Measurements from ENCODE around the gene C22orf15. TPM values are rescaled to one million over a fixed set of nuclear protein-coding genes. Genes with fewer than 3 reads are reported as not detected.

C22orf15 gene
- total RNA-seq, 1 experiment from 2014 or later, result 2.0 TPM

- H3K4me1 ChIP-seq (ENCODE audit: insufficient read depth, low read length, poor library complexity, severe bottlenecking), result peaks cover 33% of the 10 kb centered on the region
- H3K9me3 ChIP-seq (ENCODE audit: low read depth, low read length, poor library complexity, severe bottlenecking), result no peaks in the 10 kb centered on the region
- H3K27ac ChIP-seq (ENCODE audit: low read depth, low read length, poor library complexity, severe bottlenecking), result no peak overlapping the region
- BruUV-seq (replicated peaks), result no TSS peak
- ChIA-PET POLR2A (ENCODE audit: low non-redundant PET) (no interaction called here), CTCF (interaction anchor here (0.7 to 1.9 kb wide), 3 partner anchors 80 to 103 kb away, joined by 6 to 9 read pairs (median 6); no protein-coding TSS in a partner anchor)
- no peak for TF ChIP-seq EZH2 (IDR thresholded peaks at IDR 0.05; ENCODE audit: borderline replicate concordance, low read depth, low read length, poor library complexity, severe bottlenecking)
- TF ChIP-seq, protein P1, sequence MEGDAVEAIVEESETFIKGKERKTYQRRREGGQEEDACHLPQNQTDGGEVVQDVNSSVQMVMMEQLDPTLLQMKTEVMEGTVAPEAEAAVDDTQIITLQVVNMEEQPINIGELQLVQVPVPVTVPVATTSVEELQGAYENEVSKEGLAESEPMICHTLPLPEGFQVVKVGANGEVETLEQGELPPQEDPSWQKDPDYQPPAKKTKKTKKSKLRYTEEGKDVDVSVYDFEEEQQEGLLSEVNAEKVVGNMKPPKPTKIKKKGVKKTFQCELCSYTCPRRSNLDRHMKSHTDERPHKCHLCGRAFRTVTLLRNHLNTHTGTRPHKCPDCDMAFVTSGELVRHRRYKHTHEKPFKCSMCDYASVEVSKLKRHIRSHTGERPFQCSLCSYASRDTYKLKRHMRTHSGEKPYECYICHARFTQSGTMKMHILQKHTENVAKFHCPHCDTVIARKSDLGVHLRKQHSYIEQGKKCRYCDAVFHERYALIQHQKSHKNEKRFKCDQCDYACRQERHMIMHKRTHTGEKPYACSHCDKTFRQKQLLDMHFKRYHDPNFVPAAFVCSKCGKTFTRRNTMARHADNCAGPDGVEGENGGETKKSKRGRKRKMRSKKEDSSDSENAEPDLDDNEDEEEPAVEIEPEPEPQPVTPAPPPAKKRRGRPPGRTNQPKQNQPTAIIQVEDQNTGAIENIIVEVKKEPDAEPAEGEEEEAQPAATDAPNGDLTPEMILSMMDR (conservative IDR thresholded peaks at IDR 0.05; ENCODE audit: low read depth, low read length), result no peak
- intact Hi-C loops (cut with micrococcal nuclease; ENCODE audit: unreplicated experiment), result loop anchor here (5.0 kb wide), 1 partner anchor 78 kb away; no protein-coding TSS in a partner anchor
- H3K36me3 ChIP-seq (ENCODE audit: insufficient read depth, low read length, poor library complexity, severe bottlenecking), result peaks cover 8% of the 10 kb centered on the region
- no peaks in the 10 kb centered on the region for H3K27me3 ChIP-seq (replicated peaks; ENCODE audit: insufficient read depth, low read depth, low read length, poor library complexity)
- DNase-seq (ENCODE audit: low spot score), result no peak
- H3K4me3 ChIP-seq (ENCODE audit: low read depth, low read length, poor library complexity, severe bottlenecking), result no peak overlapping the region
Measured at GRCh38 chr22:23769321-23769965, 6.7 kb downstream of the C22orf15 start.

- CTCF ChIA-PET, result interaction anchor here (0.9 kb wide), 1 partner anchor 13 kb away, joined by 9 read pairs; no protein-coding TSS in a partner anchor
- Histone ChIP-seq H3K27ac (ENCODE audit: low read depth, low read length, poor library complexity, severe bottlenecking) (peak overlapping the region; percentile 50), H3K4me3 (ENCODE audit: low read depth, low read length, poor library complexity, severe bottlenecking) (peak overlapping the region; percentile 48), H3K4me1 (ENCODE audit: insufficient read depth, low read length, poor library complexity, severe bottlenecking) (peaks cover 8% of the 10 kb centered on the region), H3K9me3 (ENCODE audit: low read depth, low read length, poor library complexity, severe bottlenecking) (no peaks in the 10 kb centered on the region), H3K36me3 (ENCODE audit: insufficient read depth, low read length, poor library complexity, severe bottlenecking) (no peaks in the 10 kb centered on the region), H3K27me3 (replicated peaks; ENCODE audit: insufficient read depth, low read depth, low read length, poor library complexity) (no peaks in the 10 kb centered on the region)
- TF ChIP-seq EZH2 (IDR thresholded peaks at IDR 0.05; ENCODE audit: borderline replicate concordance, low read depth, low read length, poor library complexity, severe bottlenecking), result no peak
- POLR2A ChIA-PET (ENCODE audit: low non-redundant PET), result no interaction called here
- intact Hi-C loops (cut with micrococcal nuclease; ENCODE audit: unreplicated experiment), result no loop called here
- DNase-seq (ENCODE audit: low spot score), result no peak
- BruUV-seq (replicated peaks), result no TSS peak
Measured at GRCh38 chr22:23772315-23772648, 9.5 kb downstream of the C22orf15 start.

GRCh38 chr22:23772649-23773473, 10.1 kb downstream of the C22orf15 start, which contains the start of gene MMP11:
MMP11 (plus strand) TSS chr22:23772849; CDS start chr22:23772871, 22 bp downstream.
- intact Hi-C loops (cut with micrococcal nuclease; ENCODE audit: unreplicated experiment), result no loop called here
- POLR2A ChIA-PET (ENCODE audit: low non-redundant PET), result no interaction called here

More at GRCh38 chr22:23772649-23773473, 10.1 kb downstream of the C22orf15 start, which contains the start of gene MMP11:
- BruUV-seq (replicated peaks), result no TSS peak
- Histone ChIP-seq H3K4me3 (ENCODE audit: low read depth, low read length, poor library complexity, severe bottlenecking) (peak within 1 kb of the TSS; percentile 48), H3K4me1 (ENCODE audit: insufficient read depth, low read length, poor library complexity, severe bottlenecking) (peaks cover 10% of the 10 kb centered on the region), H3K27ac (ENCODE audit: low read depth, low read length, poor library complexity, severe bottlenecking) (peak within 1 kb of the TSS; percentile 50), H3K9me3 (ENCODE audit: low read depth, low read length, poor library complexity, severe bottlenecking) (no peaks in the 10 kb centered on the region), H3K27me3 (replicated peaks; ENCODE audit: insufficient read depth, low read depth, low read length, poor library complexity) (no peaks in the 10 kb centered on the region), H3K36me3 (ENCODE audit: insufficient read depth, low read length, poor library complexity, severe bottlenecking) (no peaks in the 10 kb centered on the region)
- DNase-seq (ENCODE audit: low spot score), result peak; percentile 62
- no peak for TF ChIP-seq EZH2 (IDR thresholded peaks at IDR 0.05; ENCODE audit: borderline replicate concordance, low read depth, low read length, poor library complexity, severe bottlenecking)
- TF ChIP-seq, protein P1 (conservative IDR thresholded peaks at IDR 0.05; ENCODE audit: low read depth, low read length), result no peak
- CTCF ChIA-PET, result interaction anchor here (0.6 to 0.9 kb wide), 2 partner anchors 13 to 342 kb away, joined by 4 to 9 read pairs; no protein-coding TSS in a partner anchor
